HPDE6-E6E7 (cell line): Measurements from ENCODE around the gene SPTAN1.
"Not testable (repeated sequence)": the region's sequence is repeated elsewhere in the genome, so short reads cannot be mapped to it uniquely, and the experiment has no call there.

Source experiments
- DNase-seq: peaks from one replicate; pipeline ENCODE4 v3.0.0; 2011; ENCODE audit warnings: missing footprints; ENCODE audit errors: extremely low spot score

SPTAN1 gene

DNA sequence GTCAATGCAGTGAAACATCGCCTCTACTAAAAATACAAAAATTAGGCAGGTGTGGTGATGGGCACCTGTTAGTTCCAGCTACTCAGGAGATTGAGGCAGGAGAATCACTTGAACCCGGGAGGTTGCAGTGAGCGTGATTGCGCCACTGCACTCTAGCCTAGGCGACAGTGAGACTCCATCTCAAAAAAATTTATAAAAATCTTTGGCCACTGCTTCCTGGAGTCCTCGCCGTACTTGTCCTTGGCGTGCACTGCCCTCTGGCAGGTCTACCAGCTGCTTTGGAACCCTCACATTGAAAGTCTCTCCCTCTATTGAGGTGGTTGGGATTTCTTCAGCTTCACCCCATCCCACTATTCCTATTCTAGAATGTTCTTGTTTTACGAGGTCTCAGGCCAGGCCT is 79.2 kb downstream of the SPTAN1 start:
- DNase-seq, result no peak

DNA sequence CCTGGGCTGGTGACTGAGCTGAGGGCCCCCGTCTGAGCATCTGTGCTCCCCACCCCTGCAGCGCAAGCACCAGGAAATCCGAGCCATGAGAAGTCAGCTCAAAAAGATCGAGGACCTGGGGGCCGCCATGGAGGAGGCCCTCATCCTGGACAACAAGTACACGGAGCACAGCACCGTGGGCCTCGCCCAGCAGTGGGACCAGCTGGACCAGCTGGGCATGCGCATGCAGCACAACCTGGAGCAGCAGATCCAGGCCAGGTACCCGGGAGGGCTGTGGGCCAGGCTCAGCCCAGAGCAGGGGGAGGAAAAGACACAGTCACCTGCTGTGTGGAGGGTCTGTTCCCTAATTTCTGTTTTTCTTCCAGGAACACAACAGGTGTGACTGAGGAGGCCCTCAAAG is 79.7 kb downstream of the SPTAN1 start:
- DNase-seq, result no peak

DNA sequence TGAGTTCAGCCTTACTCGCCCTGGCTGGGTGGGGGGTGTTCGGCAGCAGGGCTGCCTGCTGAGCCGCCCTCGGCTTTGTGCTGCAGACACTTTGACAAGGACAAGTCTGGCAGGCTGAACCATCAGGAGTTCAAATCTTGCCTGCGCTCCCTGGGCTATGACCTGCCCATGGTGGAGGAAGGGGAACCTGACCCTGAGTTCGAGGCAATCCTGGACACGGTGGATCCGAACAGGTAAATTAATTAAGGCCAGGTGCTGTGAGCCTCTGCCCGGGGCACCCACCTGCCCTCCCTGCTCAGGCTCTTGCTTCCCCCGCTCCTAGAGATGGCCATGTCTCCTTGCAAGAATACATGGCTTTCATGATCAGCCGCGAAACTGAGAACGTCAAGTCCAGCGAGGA is 80.1 kb downstream of the SPTAN1 start:
- DNase-seq, result no peak

DNA sequence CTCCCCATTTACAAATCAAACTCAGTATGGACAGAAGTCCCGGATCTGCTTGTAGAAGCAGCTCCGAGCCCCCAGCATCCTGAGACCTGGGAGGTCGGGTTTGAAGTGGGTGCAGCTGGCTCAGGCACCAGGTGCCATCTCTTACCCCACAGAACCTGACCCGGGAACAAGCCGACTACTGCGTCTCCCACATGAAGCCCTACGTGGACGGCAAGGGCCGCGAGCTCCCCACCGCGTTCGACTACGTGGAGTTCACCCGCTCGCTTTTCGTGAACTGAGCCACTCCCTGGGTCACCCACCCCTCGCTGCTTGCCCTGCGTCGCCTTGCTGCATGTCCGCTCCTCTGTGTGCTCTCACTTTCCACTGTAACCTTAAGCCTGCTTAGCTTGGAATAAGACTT is 80.7 kb downstream of the SPTAN1 start:
- no peak for DNase-seq

DNA sequence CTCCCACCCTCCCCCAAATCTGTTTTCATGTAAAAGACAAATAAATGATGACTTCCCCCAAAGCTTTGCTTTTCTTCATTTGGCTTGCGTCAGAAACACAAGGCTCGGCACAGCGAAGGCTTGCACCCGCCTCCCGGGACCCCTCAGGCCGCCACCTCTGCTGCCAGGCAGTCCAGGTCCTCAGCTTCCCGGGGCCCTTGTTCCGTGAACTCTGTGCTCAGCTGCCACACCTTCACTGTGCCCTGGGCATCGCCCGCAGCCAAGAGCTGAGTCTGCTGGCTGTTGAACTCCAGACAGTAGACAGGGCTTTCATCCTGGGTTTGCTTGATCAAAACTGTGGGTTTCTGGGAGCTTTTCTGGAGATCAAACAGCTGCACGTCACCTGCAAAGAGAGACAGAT is 81.2 kb downstream of the SPTAN1 start:
- no peak for DNase-seq

DNA sequence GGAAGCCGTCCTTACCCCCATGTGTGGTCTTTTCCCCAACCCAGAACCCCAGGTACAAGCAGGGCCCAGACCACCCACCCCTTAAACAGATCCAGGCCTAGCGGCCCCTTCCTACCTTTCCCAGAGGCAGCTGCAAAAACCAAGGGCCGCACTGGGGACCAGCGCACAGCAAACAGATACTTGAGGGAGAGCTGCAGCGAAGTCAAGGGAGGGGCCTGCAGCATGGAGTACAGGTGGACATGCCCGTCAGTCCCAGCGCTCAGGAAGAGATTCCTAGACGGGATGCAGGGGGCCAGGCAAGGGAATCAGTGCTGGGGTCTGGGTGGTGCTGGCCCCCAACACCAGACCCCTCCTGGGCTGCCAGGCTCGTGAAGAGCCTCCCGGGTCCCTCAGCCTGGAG is 81.7 kb downstream of the SPTAN1 start:
- no peak for DNase-seq

DNA sequence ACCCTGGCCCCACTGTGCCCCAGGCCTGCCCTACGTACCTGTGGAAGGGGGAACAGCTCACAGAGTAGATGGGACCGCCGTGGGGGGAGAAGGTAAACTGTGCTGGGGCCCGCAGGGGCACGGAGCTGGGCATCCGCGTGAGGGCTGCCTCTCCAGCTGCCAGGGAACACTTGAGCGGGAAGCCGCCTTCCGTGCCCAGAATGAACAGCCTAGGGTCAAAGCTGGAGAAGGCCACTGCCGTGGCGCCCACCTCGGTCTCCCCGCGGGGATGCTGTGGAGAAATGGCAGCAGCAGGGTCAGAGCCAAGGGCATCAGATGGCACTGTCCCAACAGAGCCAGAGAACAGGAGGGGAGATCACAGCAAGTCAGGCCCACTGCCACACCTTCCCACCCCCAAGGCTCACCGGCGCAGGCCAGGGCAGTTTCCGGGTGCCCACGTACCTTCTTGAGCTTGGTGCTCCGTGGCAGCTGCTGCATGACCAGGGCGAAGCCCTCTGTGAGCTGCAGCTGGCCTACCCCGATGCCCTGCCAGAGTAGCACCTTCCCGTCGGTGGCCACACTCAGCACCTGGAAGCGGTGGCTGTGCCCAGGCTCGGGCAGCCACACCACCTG is 82.4 kb downstream of the SPTAN1 start:
- DNase-seq, result no peak

DNA sequence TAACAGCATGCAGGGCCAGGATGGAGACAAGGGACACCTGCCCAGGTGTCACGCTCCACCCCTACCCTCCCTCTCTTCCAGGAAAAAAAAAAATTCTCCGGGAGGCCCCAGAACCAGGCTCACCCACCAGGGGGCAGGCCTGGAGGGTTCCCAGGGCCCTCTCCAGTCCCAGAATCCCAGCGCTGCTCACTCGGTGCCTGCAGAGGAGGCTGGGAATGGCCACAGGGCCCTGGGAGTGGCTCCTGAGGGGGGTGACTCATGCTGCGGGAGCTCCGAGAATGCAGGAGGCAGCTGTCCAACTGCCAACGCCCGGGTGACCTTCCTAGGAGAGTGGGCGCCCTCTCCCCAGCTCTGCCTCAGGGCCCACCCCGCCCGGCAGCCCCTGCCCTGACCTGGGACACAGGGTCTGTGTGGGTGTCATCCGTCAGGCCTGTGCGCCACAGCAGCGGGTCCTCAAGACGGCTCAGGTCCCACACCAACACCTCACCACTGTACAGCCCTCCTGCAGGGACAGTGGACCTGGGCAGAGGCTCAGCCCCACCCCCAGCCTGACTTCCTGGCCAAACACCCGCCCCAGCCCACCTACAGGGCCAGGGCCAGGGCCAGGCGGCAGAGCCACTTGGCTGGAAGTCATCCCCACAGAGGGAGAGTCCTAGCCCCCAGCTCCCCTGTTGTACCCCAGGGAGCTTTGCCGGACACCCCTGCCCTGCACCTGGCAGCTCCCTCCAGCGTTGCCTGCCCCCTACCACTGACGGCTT is 83.1 kb downstream of the SPTAN1 start:
- peak; percentile 96 for DNase-seq

DNA sequence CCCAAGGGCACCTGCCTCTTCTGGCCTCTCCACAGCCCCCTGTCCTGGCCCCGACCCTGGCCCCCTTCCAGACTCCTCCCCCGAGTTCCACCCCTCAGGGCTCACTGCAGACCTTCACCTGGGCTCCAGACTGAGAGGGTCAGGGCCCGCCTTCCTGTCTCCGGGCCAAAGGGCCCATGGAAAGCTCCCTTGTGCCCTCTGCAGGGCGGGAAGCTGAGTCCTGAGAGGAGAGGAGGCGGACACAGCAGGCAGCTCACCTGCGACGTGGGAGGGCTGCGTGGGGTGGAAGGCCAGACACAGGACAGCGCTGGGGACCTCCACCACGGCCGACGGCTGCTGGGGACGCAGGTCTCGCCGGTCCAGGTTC is 83.6 kb downstream of the SPTAN1 start:
- DNase-seq, result peak; percentile 55

DNA sequence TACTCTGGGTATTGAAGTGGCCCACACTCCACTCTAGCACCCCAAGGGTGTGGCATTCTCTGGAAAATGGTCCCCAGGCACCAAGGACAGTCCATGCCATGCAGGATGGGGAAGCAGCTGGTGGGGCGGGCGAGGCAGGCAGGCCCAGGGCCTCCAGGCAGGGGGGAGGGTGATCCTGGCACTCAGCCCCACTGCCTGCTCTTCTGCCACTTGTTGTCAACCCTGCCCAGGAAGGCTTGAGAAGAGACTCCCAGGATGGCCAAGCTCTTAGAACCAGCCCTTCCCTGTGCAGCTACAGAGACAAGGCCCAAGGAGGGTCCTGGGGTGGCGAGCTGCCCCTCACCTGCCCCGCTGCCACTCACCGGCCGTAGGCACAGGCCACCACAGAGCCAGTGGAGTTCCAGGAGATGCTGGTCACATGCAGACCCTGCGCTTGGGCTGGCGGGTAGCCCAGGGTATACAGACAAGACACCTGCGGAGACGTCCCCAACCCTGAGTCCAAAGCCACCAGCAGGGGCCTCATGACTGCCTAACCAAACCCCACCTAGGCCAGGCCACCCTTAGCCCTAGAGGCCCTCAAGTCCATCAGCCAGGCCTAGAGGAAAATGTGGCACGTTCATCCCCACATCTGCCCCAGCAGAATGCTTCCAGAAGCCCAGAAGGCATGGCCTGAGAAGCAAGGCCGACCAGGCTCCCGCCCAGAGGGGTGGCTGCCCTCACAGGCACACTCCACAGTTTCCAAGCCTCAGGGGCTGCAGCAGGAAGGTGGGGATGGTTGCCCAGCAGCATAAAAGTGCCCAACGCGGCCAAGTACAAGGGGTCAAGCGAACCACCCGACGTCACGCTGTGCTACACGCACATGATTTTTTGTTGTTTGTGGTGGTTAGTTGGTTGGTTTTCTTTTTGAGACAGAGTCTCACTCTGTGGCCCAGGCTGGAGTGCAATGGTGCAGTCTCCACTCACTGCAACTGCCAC is 84.5 kb downstream of the SPTAN1 start:
- DNase-seq, result no peak

DNA sequence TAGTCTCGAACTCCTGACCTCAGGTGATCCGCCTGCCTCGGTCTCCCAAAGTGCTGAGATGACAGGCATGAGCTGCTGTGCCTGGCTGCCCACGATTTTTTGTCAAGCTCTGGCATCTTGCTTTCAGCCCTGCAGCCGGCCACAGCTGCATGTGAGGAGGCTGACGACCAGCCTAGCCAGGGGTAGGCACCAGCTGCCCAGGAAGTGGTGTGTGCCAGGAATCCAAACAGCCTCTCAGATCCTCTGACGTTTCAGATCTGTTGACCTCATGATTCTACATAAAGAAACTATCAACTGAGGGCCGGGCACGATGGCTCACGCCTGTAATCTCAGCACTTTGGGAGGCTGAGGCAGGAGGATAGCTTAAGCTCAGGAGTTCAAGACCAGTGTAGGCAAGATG is 85.3 kb downstream of the SPTAN1 start:
- DNase-seq, result no peak

DNA sequence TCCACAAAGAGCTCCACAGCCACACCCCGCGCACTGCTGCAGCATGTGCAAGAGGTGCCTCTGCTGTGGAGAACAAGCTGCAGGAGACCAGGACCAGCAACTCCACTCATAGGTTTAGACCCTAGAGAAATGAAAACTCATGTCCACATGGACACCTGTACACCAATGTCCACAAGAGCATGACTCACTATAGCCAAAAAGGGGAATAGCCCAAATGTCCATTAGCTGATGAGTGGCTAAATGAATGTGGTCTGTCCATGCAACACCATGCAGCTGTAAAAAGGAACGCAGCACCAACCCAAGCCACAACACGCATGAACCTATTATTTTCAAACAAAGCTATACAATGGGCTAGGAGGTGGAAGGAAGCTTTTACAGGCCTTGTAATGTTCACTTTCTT is 86.2 kb downstream of the SPTAN1 start:
- DNase-seq, result no peak

DNA sequence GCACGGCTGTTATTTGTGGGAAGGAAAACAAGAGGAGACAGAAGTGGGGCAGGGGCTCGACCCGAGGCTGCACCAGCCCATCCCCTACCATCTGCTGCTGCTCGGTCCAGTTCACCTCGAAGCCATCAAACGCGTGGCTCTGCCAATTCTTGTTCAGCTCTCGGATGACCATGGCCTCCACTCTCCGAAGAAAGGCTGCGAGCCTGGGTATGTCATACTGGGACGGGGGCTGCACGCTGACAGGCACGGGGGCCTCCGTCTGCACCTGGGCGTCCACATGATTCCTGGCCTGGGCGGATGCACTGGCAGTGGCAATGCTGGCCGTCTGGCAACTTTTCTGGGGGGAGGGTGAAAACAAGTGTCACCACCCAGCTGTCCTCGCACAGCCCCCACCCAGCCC is 88.2 kb downstream of the SPTAN1 start:
- DNase-seq, result no peak

DNA sequence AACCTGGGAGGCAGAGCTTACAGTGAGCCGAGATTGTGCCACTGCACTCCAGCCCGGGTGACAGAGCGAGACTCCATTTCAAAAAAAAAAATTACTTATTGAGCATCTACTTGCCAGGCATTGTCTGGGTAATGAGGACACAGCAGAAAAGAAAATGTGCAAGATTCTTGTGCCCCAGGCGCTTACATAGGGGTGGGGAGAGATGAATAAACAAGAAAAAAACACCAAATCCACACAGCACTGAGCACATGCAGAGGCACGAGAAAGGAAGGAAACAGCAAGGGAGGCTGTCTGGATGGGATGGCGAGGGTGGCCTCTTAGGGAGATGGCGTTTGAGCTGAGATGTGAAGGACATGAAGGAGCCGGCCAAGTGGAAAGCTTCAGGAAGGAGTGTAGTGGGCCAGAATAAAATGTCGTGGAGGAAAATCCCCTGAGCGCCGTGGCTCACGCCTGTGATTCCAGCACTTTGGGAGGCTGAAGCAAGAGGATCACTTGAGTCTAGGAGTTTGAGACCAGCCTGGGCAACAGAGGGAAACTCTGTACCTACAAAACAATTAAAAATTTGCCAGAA is 90.4 kb downstream of the SPTAN1 start:
- no peak for DNase-seq

DNA sequence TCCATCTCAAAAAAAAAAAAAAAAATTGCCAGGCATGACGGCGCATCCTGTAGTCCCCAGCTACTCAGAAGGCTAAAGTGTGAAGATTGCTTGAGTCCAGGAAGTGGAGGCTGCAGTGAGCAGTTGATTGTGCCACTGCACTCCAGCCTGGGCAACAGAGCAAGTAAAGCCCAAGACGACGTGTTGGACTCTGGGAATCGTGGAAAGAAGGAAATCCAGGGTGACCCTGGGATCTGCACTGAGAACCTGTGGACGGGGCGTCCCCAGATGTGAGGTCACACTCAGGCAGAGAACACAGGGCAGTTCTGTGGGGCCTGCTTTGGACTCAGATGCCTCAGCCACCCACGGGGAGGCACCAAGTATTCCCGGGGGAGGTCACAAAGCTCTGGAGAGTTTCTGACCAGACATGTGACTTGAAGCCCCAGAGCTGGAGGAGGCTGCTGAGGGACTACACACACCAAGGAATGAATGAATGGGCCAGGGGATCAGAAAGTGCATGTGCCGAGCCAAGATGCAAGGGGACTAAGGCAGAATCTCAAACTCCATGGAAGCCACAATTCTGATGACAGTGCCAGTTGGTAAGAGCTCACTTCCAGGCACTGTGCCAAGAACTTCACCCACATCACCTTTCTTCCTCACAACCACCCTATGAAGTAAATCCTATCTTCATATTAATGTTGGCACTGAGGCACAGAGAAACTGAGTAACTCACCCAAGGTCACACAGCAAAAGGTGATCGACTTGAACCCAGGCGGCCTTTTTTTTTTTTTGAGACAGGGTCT is 91.3 kb downstream of the SPTAN1 start:
- no peak for DNase-seq

DNA sequence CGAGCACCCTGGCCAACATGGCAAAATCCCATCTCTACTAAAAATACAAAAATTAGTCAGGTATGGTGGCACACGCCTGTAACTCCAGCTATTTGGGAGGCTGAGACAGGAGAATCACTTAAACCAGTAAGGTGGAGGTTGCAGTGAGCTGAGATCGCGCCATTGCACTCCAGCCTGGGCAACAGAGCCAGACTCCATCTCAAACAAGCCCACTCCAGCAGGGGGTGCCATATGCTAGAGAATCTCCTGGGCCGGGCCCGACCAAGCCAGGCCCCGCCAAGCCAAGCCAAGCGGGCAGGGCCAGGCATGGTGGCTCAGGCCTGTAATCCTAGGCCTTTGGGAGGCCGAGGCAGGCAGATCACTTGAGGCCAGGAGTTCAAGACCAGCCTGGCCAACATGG is 95.8 kb downstream of the SPTAN1 start:
- not testable (repeated sequence) for DNase-seq

DNA sequence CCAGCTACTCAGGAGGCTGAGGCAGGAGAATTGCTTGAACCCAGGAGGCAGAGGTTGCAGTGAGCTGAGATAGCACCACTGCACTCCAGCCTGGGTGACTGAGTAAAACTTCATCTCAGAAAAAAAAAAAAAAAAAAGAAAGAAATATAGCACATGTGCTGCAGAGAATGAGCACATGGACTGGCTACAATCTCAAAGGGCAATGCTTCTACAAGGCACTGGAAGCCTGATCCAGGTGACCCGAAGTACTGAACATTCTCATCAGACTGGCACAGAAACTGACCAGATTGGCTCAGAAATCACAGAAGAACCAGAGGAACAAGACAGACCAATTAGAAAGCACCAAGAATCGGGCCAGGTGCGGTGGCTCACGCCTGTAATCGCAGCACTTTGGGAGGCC is 99.4 kb downstream of the SPTAN1 start:
- DNase-seq, result no peak

DNA sequence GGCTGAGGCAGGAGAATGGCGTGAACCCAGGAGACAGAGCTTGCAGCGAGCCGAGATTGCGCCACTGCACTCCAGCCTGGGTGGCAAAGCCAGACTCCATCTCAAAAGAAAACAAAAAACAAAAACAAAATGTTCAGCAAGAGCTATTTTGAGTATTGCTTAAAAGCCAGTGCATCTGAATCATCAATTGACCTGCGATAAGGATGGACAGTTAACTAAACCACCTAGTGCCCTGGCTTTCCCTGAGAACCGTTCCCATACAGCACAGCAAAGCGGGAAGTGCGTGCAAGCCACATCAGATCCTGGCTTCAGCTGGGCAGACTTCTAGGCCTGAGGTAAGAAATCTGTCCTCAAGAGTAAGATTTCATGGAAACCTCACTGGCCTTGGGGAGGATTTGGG is 101.5 kb downstream of the SPTAN1 start:
- DNase-seq, result no peak

DNA sequence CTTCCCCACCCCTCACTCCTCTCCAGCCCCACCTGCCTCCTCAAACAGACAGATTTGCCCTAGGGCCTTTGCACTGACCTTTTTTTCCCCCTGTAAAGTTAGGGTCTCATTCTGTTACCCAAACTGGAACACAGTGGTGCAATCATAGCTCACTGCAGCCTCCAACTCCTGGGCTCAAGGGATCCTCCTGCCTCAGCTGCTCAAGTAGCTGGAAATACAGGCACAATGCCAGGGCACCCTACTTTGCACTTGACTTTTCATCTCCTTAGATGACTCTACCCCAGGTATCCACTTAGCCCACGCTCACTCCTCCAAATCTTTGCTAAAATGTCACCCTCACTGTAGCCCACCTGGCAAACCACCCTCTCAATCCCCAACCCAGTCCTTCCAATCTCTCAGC is 102.1 kb downstream of the SPTAN1 start:
- DNase-seq, result no peak

DNA sequence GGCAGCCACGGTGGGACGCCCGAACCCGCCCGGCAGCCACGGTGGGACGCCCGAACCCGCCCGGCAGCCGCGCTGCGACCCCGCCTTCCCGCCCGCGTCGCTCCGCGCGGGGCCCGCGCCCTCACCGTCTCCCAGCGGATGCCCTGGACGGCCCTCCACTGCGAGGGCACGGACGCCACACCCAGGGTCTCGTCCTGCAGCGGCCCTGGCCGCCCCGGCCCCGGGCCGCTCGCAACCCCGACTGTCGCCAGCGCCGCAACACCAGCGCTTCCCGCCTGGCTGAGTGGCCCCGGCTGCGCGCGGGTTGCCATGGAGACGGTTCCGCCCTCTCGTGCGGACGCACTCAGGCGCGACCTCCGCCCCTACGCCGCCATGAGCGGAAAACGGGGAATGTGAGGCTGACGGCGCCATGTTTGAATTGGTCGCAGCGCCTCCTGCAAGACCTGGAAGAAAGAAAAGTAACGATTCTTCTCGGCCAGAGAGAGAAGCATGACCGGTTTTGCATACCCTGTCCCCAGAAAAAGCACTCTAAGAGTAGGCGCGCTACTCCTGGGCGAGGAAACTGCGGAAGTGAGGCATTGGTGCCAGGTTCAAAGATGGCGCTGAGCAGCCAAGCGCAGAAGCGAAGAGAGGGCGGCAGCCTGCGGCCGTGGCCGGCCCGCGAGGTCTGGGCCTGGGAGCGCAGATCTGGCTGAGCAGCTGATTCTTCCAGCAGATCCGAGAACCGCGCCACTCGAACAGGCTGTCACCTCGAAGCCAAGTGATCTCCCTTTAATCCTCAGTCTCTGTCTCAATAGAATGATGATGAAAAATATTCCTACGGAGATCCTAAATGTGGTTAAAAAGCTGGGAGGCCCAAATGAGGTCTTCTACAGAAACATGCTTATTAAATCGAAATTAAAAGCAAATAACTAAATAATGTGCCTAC is 104.3 kb downstream of the SPTAN1 start, which contains the start of gene DYNC2I2:
Gene DYNC2I2, minus strand, starts transcription at position 432 of the 928 bp plus-strand sequence. Its CDS starts 121 bp downstream, at position 311.
- DNase-seq, result peak; percentile 95
